Osteoblast (primary cell): Measurements from ENCODE around the gene GPI. TPM values are rescaled to one million over a fixed set of nuclear protein-coding genes. Genes with fewer than 3 reads are reported as not detected.

Experiments used
- DNase-seq: peaks from one replicate; pipeline ENCODE4 v3.0.0; 2011; ENCODE audit warnings: low spot score, mixed read lengths; ENCODE audit not compliant: insufficient read length; ENCODE audit errors: missing footprints
- H2AFZ ChIP-seq: 2 replicates; pipeline ENCODE4 v1.6.0; 2011; ENCODE audit warnings: mild to moderate bottlenecking, low read length
- H3K27ac ChIP-seq: 2 replicates; pipeline ENCODE4 v1.5.1; 2011; ENCODE audit warnings: mild to moderate bottlenecking, low read depth, low read length, moderate library complexity
- H3K27me3 ChIP-seq: 2 replicates; pipeline ENCODE4 v1.6.0; 2012; ENCODE audit warnings: mild to moderate bottlenecking, control low read depth, inconsistent platforms, low read length, moderate library complexity; ENCODE audit not compliant: insufficient read depth
- H3K36me3 ChIP-seq: 2 replicates; pipeline ENCODE4 v1.5.1; 2011; ENCODE audit warnings: mild to moderate bottlenecking, low read length, control low read depth, moderate library complexity; ENCODE audit not compliant: insufficient read depth
- H3K4me1 ChIP-seq: 2 replicates; pipeline ENCODE4 v1.5.1; 2011; ENCODE audit warnings: mild to moderate bottlenecking, low read length, control low read depth, moderate library complexity; ENCODE audit not compliant: insufficient read depth
- H3K4me2 ChIP-seq: 2 replicates; pipeline ENCODE4 v1.6.0; 2011; ENCODE audit warnings: mild to moderate bottlenecking, low read length; ENCODE audit not compliant: insufficient read depth
- H3K4me3 ChIP-seq: fragments of 200-600 bp; sonication (generic); 3 replicates; pipeline ENCODE4 v1.5.1; 2012; ENCODE audit warnings: mild to moderate bottlenecking, low read length, inconsistent platforms; ENCODE audit not compliant: insufficient read depth
- H3K79me2 ChIP-seq: 2 replicates; pipeline ENCODE4 v1.6.0; 2012; ENCODE audit warnings: mild to moderate bottlenecking, low read length, control low read depth, inconsistent platforms; ENCODE audit not compliant: insufficient read depth
- H3K9me3 ChIP-seq: 2 replicates; pipeline ENCODE4 v1.5.1; 2011; ENCODE audit warnings: low read depth, low read length, control low read depth
- H4K20me1 ChIP-seq: 2 replicates; pipeline ENCODE4 v1.6.0; 2012; ENCODE audit warnings: mild to moderate bottlenecking, low read length, control low read depth; ENCODE audit not compliant: insufficient read depth
- total RNA-seq: library from RNA; depleted of rRNA; stranded (reverse); fragments of >200 nt; gene quantifications from 2 replicates; pipeline ENCODE4 v1.2.3, GENCODE V29; 2012
- TF ChIP-seq, protein P1 (sequence below): IDR thresholded peaks from 2 replicates; pipeline ENCODE4 v1.5.1; 2011; ENCODE audit warnings: mild to moderate bottlenecking, low read depth, low read length, moderate library complexity; ENCODE audit errors: extremely low read depth

Gene GPI
- total RNA-seq, 1 donor = 133 TPM

DNA sequence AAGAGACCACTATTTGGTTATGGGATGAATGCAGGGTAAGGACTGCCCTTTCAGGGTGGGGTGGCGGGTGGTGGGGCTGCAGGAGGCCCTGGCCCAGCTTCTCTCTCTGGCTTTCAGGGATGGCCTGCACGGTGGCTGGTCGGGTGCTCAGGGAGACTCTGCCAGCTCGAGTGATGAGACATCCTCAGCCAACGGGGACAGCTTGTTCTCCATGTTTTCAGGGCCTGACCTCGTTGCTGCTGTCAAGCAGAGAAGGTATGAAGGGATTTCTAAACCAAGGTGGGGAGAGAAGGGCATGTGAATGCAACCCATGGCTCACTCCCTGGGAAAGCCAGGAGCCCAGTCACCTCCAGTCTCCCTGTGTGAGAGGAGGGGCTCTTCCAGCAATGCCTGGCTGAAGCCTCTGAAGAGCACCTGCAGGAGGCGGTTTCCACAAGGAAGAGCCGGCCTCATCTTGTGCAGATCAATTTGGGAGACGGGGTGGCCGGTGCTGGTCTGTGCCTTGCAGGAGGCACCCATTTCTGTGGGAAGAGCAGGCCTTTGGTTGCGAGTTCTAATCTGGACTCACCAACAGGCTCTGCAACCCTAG is 16.0 kb upstream of the GPI start:
- no peaks in the 10 kb centered on the region for H3K9me3 ChIP-seq
- H2AFZ ChIP-seq = no peak overlapping the region
- H3K27ac ChIP-seq = no peak overlapping the region
- TF ChIP-seq, protein P1, sequence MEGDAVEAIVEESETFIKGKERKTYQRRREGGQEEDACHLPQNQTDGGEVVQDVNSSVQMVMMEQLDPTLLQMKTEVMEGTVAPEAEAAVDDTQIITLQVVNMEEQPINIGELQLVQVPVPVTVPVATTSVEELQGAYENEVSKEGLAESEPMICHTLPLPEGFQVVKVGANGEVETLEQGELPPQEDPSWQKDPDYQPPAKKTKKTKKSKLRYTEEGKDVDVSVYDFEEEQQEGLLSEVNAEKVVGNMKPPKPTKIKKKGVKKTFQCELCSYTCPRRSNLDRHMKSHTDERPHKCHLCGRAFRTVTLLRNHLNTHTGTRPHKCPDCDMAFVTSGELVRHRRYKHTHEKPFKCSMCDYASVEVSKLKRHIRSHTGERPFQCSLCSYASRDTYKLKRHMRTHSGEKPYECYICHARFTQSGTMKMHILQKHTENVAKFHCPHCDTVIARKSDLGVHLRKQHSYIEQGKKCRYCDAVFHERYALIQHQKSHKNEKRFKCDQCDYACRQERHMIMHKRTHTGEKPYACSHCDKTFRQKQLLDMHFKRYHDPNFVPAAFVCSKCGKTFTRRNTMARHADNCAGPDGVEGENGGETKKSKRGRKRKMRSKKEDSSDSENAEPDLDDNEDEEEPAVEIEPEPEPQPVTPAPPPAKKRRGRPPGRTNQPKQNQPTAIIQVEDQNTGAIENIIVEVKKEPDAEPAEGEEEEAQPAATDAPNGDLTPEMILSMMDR = no peak
- no peaks in the 10 kb centered on the region for H3K27me3 ChIP-seq
- no peak overlapping the region for H3K4me3 ChIP-seq
- H3K4me2 ChIP-seq = no peak overlapping the region
- H3K4me1 ChIP-seq = no peaks in the 10 kb centered on the region
- peaks cover 18% of the 10 kb centered on the region for H4K20me1 ChIP-seq
- H3K36me3 ChIP-seq = peaks cover 47% of the 10 kb centered on the region
- no peak for DNase-seq
- H3K79me2 ChIP-seq = no peaks in the 10 kb centered on the region

DNA sequence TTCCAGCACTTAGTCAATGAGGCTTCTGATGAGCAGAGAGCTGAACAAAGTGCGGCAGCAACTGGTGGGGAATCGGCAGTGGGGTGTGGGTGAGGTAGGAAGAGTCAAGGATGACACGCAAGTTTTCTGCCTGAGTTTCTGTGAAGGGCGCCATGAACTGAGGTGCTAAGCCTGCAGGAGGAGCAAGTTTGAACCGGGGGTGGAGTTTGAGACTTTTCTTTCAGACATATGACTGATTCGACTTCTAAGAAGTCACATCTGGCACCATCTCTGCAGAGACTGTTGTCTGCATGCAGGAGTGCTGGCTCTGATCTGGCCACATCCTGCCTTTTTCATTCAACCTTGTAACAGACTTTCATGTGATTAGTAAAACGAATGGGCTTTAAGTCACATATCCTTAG is 14.8 kb upstream of the GPI start:
- H3K4me1 ChIP-seq = no peaks in the 10 kb centered on the region
- no peak overlapping the region for H3K4me3 ChIP-seq
- DNase-seq = no peak
- H3K79me2 ChIP-seq = no peaks in the 10 kb centered on the region
- no peak overlapping the region for H2AFZ ChIP-seq
- H3K36me3 ChIP-seq = peaks cover 52% of the 10 kb centered on the region
- H4K20me1 ChIP-seq = peaks cover 18% of the 10 kb centered on the region
- no peak overlapping the region for H3K4me2 ChIP-seq
- H3K27ac ChIP-seq = no peak overlapping the region
- TF ChIP-seq, protein P1 = no peak
- H3K9me3 ChIP-seq = no peaks in the 10 kb centered on the region
- no peaks in the 10 kb centered on the region for H3K27me3 ChIP-seq

DNA sequence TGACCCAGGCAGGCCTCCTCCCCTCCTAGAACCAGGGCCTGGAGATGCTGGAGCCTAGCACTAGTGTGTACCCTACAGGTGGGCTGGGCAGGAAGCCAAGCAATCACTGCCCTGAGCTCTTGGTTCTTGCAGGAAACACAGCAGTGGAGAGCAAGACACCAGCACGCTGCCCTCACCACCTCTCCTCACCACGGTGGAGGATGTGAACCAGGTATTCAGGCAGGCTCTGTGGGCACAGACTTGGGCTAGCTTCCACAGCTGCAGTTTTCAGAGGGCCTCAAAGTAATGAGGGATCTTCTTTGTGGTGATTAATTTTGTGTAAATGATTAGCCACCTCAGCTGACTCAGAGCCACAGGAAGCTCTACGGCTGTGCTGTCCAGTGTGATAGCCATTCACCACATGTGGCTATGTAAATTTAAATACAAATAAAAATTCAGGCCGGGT is 13.6 kb upstream of the GPI start:
- TF ChIP-seq, protein P1 = no peak
- no peak overlapping the region for H3K4me2 ChIP-seq
- peaks cover 13% of the 10 kb centered on the region for H4K20me1 ChIP-seq
- peaks cover 54% of the 10 kb centered on the region for H3K36me3 ChIP-seq
- no peak overlapping the region for H3K4me3 ChIP-seq
- no peak for DNase-seq
- no peak overlapping the region for H3K27ac ChIP-seq
- no peaks in the 10 kb centered on the region for H3K4me1 ChIP-seq
- no peaks in the 10 kb centered on the region for H3K79me2 ChIP-seq
- H2AFZ ChIP-seq = no peak overlapping the region
- no peaks in the 10 kb centered on the region for H3K9me3 ChIP-seq
- no peaks in the 10 kb centered on the region for H3K27me3 ChIP-seq

DNA sequence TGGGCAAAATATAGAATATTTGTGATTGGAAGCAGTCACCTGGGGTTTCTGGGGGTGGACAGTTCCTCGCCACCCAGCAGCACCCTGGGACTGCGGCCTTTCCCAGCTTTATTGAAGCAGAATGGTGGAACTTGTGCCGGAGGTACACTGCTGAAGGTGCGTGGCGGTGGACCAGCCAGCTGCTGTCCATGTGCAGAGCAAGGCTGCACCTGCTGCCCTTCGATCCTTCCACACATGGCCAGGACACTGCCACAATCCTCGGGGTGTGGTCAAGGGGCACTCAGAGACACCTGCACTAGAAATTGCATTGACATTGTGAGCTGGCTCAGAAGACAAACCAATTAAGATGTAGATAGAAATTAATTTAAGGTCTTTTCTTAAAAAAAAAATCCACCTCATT is 11.4 kb upstream of the GPI start:
- DNase-seq = no peak
- Histone ChIP-seq H3K27ac (no peak overlapping the region), H3K9me3 (no peaks in the 10 kb centered on the region), H3K27me3 (no peaks in the 10 kb centered on the region), H3K4me3 (no peak overlapping the region), H3K36me3 (peaks cover 42% of the 10 kb centered on the region), H3K4me1 (peaks cover 4% of the 10 kb centered on the region), H3K4me2 (no peak overlapping the region), H3K79me2 (no peaks in the 10 kb centered on the region), H2AFZ (no peak overlapping the region), H4K20me1 (peaks cover 4% of the 10 kb centered on the region)
- TF ChIP-seq, protein P1 = no peak
